Measurements from ENCODE around the gene SYT2. TPM values are rescaled to one million over a fixed set of nuclear protein-coding genes. Genes with fewer than 3 reads are reported as not detected.

Gene SYT2
- total RNA-seq, 1 experiment from 2014 or later = 12.1 TPM

DNA sequence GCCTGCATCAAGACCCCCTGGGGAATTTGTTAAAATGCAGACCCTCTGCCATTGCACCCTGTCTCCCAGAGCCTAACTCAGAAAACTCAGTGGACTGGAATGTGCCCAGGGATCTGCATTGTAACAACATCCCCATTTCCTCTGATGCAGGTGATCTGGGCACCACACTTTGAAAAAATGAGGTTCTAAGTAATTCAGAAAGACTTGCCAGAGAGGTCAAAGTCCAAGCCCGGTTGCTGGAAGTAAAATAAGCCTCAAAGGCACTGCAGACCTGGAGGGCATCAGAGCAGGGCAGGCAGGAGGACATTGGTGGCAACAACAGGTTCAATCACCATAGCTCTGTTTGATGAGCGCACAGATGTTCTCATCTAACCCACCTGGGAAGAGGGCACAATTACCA, 90.7 kb downstream of the SYT2 start:
- DNase-seq (ENCODE audit: low spot score) = no peak
- H3K36me3 Mint-ChIP-seq = peaks cover 3% of the 10 kb centered on the region; the same call in 1 of the 2 replicates
- H3K4me1 Mint-ChIP-seq = peaks cover 31% of the 10 kb centered on the region
- CTCF ChIA-PET = interaction anchor here (0.6 kb wide), 1 partner anchor 405 kb away, joined by 3 read pairs; no protein-coding TSS in a partner anchor
- H3K27me3 Mint-ChIP-seq (ENCODE audit: low read depth) = no peaks in the 10 kb centered on the region
- POLR2A ChIA-PET = no interaction called here
- no peak for ATAC-seq
- no peaks in the 10 kb centered on the region; the same call in 1 of the 2 replicates for H3K9me3 Mint-ChIP-seq
- no peak overlapping the region for H3K4me3 Mint-ChIP-seq
- H3K27ac Mint-ChIP-seq = no peak overlapping the region
- TF ChIP-seq, protein P1, sequence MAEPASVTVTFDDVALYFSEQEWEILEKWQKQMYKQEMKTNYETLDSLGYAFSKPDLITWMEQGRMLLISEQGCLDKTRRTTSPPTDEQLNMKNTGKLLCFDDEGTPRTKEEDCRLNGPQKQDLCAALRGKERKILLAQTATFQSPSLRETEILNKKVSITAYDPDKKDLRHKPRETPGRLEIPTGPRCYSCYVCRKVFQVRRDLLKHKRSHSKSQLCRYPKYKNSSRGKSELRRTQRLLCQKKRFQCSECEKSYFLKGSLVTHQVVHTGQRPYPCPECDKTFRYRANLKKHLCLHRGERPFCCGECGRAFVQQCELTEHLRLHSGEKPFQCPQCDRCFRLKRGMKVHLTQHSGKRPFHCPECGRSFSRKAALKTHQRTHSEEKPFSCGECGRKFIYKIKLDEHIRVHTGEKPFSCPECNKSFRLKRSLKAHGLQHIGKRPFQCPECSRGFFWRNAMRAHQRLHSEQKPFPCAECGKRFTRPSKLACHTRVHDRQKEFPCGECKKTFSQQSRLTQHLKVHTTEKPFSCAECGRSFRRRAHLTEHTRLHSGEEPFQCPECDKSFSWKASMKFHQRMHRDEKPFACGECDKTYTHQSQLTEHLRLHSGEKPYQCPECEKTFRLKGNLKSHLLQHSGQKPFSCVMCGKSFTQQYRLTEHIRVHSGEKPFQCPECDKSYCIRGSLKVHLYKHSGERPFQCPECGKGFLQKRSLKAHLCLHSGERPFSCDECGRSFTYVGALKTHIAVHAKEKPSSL (CRISPR knock-in tag; conservative IDR thresholded peaks at IDR 0.05) = no peak
- TF ChIP-seq, protein P2, sequence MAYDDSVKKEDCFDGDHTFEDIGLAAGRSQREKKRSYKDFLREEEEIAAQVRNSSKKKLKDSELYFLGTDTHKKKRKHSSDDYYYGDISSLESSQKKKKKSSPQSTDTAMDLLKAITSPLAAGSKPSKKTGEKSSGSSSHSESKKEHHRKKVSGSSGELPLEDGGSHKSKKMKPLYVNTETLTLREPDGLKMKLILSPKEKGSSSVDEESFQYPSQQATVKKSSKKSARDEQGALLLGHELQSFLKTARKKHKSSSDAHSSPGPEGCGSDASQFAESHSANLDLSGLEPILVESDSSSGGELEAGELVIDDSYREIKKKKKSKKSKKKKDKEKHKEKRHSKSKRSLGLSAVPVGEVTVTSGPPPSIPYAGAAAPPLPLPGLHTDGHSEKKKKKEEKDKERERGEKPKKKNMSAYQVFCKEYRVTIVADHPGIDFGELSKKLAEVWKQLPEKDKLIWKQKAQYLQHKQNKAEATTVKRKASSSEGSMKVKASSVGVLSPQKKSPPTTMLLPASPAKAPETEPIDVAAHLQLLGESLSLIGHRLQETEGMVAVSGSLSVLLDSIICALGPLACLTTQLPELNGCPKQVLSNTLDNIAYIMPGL (CRISPR knock-in tag; IDR thresholded peaks at IDR 0.05) = no peak
- TF ChIP-seq ZNF263 (CRISPR knock-in tag; IDR thresholded peaks at IDR 0.05; ENCODE audit: low read depth) = no peak
- TF ChIP-seq ZNF423 (CRISPR knock-in tag; IDR thresholded peaks at IDR 0.05) = no peak
- TF ChIP-seq, protein P3, sequence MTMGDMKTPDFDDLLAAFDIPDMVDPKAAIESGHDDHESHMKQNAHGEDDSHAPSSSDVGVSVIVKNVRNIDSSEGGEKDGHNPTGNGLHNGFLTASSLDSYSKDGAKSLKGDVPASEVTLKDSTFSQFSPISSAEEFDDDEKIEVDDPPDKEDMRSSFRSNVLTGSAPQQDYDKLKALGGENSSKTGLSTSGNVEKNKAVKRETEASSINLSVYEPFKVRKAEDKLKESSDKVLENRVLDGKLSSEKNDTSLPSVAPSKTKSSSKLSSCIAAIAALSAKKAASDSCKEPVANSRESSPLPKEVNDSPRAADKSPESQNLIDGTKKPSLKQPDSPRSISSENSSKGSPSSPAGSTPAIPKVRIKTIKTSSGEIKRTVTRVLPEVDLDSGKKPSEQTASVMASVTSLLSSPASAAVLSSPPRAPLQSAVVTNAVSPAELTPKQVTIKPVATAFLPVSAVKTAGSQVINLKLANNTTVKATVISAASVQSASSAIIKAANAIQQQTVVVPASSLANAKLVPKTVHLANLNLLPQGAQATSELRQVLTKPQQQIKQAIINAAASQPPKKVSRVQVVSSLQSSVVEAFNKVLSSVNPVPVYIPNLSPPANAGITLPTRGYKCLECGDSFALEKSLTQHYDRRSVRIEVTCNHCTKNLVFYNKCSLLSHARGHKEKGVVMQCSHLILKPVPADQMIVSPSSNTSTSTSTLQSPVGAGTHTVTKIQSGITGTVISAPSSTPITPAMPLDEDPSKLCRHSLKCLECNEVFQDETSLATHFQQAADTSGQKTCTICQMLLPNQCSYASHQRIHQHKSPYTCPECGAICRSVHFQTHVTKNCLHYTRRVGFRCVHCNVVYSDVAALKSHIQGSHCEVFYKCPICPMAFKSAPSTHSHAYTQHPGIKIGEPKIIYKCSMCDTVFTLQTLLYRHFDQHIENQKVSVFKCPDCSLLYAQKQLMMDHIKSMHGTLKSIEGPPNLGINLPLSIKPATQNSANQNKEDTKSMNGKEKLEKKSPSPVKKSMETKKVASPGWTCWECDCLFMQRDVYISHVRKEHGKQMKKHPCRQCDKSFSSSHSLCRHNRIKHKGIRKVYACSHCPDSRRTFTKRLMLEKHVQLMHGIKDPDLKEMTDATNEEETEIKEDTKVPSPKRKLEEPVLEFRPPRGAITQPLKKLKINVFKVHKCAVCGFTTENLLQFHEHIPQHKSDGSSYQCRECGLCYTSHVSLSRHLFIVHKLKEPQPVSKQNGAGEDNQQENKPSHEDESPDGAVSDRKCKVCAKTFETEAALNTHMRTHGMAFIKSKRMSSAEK (CRISPR knock-in tag; IDR thresholded peaks at IDR 0.05; ENCODE audit: borderline replicate concordance) = no peak
- TF ChIP-seq MXD4 (CRISPR knock-in tag; IDR thresholded peaks at IDR 0.05; ENCODE audit: borderline replicate concordance) = no peak
- no peak for TF ChIP-seq ATF1 (CRISPR knock-in tag; IDR thresholded peaks at IDR 0.05)
- TF ChIP-seq, protein P4, sequence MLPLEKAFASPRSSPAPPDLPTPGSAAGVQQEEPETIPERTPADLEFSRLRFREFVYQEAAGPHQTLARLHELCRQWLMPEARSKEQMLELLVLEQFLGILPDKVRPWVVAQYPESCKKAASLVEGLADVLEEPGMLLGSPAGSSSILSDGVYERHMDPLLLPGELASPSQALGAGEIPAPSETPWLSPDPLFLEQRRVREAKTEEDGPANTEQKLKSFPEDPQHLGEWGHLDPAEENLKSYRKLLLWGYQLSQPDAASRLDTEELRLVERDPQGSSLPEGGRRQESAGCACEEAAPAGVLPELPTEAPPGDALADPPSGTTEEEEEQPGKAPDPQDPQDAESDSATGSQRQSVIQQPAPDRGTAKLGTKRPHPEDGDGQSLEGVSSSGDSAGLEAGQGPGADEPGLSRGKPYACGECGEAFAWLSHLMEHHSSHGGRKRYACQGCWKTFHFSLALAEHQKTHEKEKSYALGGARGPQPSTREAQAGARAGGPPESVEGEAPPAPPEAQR (CRISPR knock-in tag; IDR thresholded peaks at IDR 0.05) = no peak
- TF ChIP-seq ATF2 (CRISPR knock-in tag; IDR thresholded peaks at IDR 0.05; ENCODE audit: borderline replicate concordance, low read depth) = no peak
- TF ChIP-seq ZMAT4 (CRISPR knock-in tag; IDR thresholded peaks at IDR 0.05) = no peak
- no peak for TF ChIP-seq ZNF121 (CRISPR knock-in tag; IDR thresholded peaks at IDR 0.05)
- TF ChIP-seq SMAD3 (CRISPR knock-in tag; IDR thresholded peaks at IDR 0.05; ENCODE audit: borderline replicate concordance) = no peak
- TF ChIP-seq TP53 (CRISPR knock-in tag; IDR thresholded peaks at IDR 0.05) = no peak
- no peak for TF ChIP-seq USF1 (CRISPR knock-in tag; IDR thresholded peaks at IDR 0.05)
- TF ChIP-seq, protein P5, sequence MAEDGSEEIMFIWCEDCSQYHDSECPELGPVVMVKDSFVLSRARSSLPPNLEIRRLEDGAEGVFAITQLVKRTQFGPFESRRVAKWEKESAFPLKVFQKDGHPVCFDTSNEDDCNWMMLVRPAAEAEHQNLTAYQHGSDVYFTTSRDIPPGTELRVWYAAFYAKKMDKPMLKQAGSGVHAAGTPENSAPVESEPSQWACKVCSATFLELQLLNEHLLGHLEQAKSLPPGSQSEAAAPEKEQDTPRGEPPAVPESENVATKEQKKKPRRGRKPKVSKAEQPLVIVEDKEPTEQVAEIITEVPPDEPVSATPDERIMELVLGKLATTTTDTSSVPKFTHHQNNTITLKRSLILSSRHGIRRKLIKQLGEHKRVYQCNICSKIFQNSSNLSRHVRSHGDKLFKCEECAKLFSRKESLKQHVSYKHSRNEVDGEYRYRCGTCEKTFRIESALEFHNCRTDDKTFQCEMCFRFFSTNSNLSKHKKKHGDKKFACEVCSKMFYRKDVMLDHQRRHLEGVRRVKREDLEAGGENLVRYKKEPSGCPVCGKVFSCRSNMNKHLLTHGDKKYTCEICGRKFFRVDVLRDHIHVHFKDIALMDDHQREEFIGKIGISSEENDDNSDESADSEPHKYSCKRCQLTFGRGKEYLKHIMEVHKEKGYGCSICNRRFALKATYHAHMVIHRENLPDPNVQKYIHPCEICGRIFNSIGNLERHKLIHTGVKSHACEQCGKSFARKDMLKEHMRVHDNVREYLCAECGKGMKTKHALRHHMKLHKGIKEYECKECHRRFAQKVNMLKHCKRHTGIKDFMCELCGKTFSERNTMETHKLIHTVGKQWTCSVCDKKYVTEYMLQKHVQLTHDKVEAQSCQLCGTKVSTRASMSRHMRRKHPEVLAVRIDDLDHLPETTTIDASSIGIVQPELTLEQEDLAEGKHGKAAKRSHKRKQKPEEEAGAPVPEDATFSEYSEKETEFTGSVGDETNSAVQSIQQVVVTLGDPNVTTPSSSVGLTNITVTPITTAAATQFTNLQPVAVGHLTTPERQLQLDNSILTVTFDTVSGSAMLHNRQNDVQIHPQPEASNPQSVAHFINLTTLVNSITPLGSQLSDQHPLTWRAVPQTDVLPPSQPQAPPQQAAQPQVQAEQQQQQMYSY (CRISPR knock-in tag; IDR thresholded peaks at IDR 0.05) = no peak
- TF ChIP-seq ETV6 (CRISPR knock-in tag; IDR thresholded peaks at IDR 0.05) = no peak
- TF ChIP-seq, protein P6, sequence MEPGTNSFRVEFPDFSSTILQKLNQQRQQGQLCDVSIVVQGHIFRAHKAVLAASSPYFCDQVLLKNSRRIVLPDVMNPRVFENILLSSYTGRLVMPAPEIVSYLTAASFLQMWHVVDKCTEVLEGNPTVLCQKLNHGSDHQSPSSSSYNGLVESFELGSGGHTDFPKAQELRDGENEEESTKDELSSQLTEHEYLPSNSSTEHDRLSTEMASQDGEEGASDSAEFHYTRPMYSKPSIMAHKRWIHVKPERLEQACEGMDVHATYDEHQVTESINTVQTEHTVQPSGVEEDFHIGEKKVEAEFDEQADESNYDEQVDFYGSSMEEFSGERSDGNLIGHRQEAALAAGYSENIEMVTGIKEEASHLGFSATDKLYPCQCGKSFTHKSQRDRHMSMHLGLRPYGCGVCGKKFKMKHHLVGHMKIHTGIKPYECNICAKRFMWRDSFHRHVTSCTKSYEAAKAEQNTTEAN (CRISPR knock-in tag; IDR thresholded peaks at IDR 0.05) = no peak
- no peak for TF ChIP-seq IRF2 (CRISPR knock-in tag; IDR thresholded peaks at IDR 0.05; ENCODE audit: borderline replicate concordance, low read depth)

Data from WTC11 (cell line).